HG02588 (cell line): ENCODE measurements around the gene FIGLA.
"Not testable (repeated sequence)": the region's sequence is repeated elsewhere in the genome, so short reads cannot be mapped to it uniquely, and the experiment has no call there.

Source experiments
- ATAC-seq: cut with Tn5 transposase; IDR thresholded peaks from one replicate; pipeline ENCODE4 v1.9.1; 2021; ENCODE audit warnings: mild to moderate bottlenecking, moderate library complexity; ENCODE audit not compliant: unreplicated experiment

The FIGLA gene

GRCh38 chr2:70808983-70809958 is 18.8 kb upstream of the FIGLA start:
- no peak for ATAC-seq

GRCh38 chr2:70807828-70808118 is 17.3 kb upstream of the FIGLA start:
- no peak for ATAC-seq

- no peak for ATAC-seq
Measured at GRCh38 chr2:70807102-70807827, 16.8 kb upstream of the FIGLA start.

- no peak for ATAC-seq
Measured at GRCh38 chr2:70806620-70807019, 16.2 kb upstream of the FIGLA start.

GRCh38 chr2:70806013-70806412 is 15.6 kb upstream of the FIGLA start:
- ATAC-seq = no peak

GRCh38 chr2:70801607-70802263 is 11.3 kb upstream of the FIGLA start:
- no peak for ATAC-seq

- ATAC-seq = no peak
Measured at GRCh38 chr2:70799706-70800105, 9.3 kb upstream of the FIGLA start.

- not testable (repeated sequence) for ATAC-seq
Measured at GRCh38 chr2:70797996-70798395, 7.6 kb upstream of the FIGLA start.

- no peak for ATAC-seq
Measured at GRCh38 chr2:70797506-70797905, 7.1 kb upstream of the FIGLA start.

GRCh38 chr2:70796262-70796661 is 5.8 kb upstream of the FIGLA start:
- ATAC-seq = no peak

GRCh38 chr2:70795164-70795995 is 4.9 kb upstream of the FIGLA start:
- no peak for ATAC-seq

GRCh38 chr2:70793450-70793849 is 3.0 kb upstream of the FIGLA start:
- ATAC-seq = no peak

GRCh38 chr2:70789304-70790135 is 923 bp downstream of the FIGLA start:
- ATAC-seq = no peak

- ATAC-seq = no peak
Measured at GRCh38 chr2:70785137-70785911, 5.1 kb downstream of the FIGLA start.

- ATAC-seq = no peak
Measured at GRCh38 chr2:70784320-70784719, 6.1 kb downstream of the FIGLA start.

- no peak for ATAC-seq
Measured at GRCh38 chr2:70779911-70780545, 10.4 kb downstream of the FIGLA start.

- ATAC-seq = no peak
Measured at GRCh38 chr2:70779491-70779890, 11.0 kb downstream of the FIGLA start.

GRCh38 chr2:70778676-70779075 is 11.8 kb downstream of the FIGLA start:
- no peak for ATAC-seq

GRCh38 chr2:70777450-70777849 is 13.0 kb downstream of the FIGLA start:
- no peak for ATAC-seq
